ENCODE results near the gene TNNT2.
A peak's percentile ranks its signal among the peaks of the same experiment; 100 is the strongest.

TNNT2 gene

GRCh38 chr1:201386208-201386607 is 8.7 kb upstream of the TNNT2 start:
- Histone ChIP-seq H3K4me3 (no peak overlapping the region), H3K27ac (no peak overlapping the region)
- DNase-seq (ENCODE audit: low spot score), result no peak
- no peak for TF ChIP-seq CTCF (IDR thresholded peaks at IDR 0.05)

- DNase-seq (ENCODE audit: low spot score), result no peak
- Histone ChIP-seq H3K4me3 (no peak overlapping the region), H3K27ac (no peak overlapping the region)
- TF ChIP-seq CTCF (IDR thresholded peaks at IDR 0.05), result peak; percentile 68
These were observed 7.9 kb upstream of the TNNT2 start for GRCh38 chr1:201385299-201385891.

GRCh38 chr1:201384406-201384782 is 6.9 kb upstream of the TNNT2 start:
- no peak for TF ChIP-seq CTCF (IDR thresholded peaks at IDR 0.05)
- DNase-seq (ENCODE audit: low spot score), result no peak
- H3K4me3 ChIP-seq, result no peak overlapping the region
- no peak overlapping the region for H3K27ac ChIP-seq

GRCh38 chr1:201383647-201384405 is 6.3 kb upstream of the TNNT2 start:
- DNase-seq (ENCODE audit: low spot score), result no peak
- Histone ChIP-seq H3K27ac (no peak overlapping the region), H3K4me3 (no peak overlapping the region)
- no peak for TF ChIP-seq CTCF (IDR thresholded peaks at IDR 0.05)

GRCh38 chr1:201381130-201381529 is 3.6 kb upstream of the TNNT2 start:
- no peak for DNase-seq (ENCODE audit: low spot score)
- Histone ChIP-seq H3K4me3 (no peak overlapping the region), H3K27ac (no peak overlapping the region)
- no peak for TF ChIP-seq CTCF (IDR thresholded peaks at IDR 0.05)

GRCh38 chr1:201379733-201380242 is 2.3 kb upstream of the TNNT2 start:
- DNase-seq (ENCODE audit: low spot score), result no peak
- H3K27ac ChIP-seq, result no peak overlapping the region
- no peak for TF ChIP-seq CTCF (IDR thresholded peaks at IDR 0.05)
- no peak overlapping the region for H3K4me3 ChIP-seq

- DNase-seq (ENCODE audit: low spot score), result no peak
- H3K27ac ChIP-seq, result no peak overlapping the region
- H3K4me3 ChIP-seq, result no peak overlapping the region
- no peak for TF ChIP-seq CTCF (IDR thresholded peaks at IDR 0.05)
These were observed 1.3 kb upstream of the TNNT2 start for GRCh38 chr1:201378804-201379203.
